Middle frontal gyrus (tissue), 1 donor: ENCODE results near the gene SLC1A2.

ENCODE experiments used
- DNase-seq: peaks from one replicate; pipeline ENCODE4 v3.0.0-alpha.2; 2015; ENCODE audit warnings: low spot score; ENCODE audit errors: extremely low spot score

Gene SLC1A2

GRCh38 chr11:35305670-35306382, 113.5 kb downstream of the SLC1A2 start:
- no peak for DNase-seq

- no peak for DNase-seq
Observed at GRCh38 chr11:35304900-35305460, 114.4 kb downstream of the SLC1A2 start.

GRCh38 chr11:35304386-35304775, 115.0 kb downstream of the SLC1A2 start:
- no peak for DNase-seq

GRCh38 chr11:35303596-35304385, 115.6 kb downstream of the SLC1A2 start:
- no peak for DNase-seq

GRCh38 chr11:35302398-35302797, 117.0 kb downstream of the SLC1A2 start:
- no peak for DNase-seq

- DNase-seq = no peak
Observed at GRCh38 chr11:35298369-35298768, 121.0 kb downstream of the SLC1A2 start.

GRCh38 chr11:35295751-35296150, 123.6 kb downstream of the SLC1A2 start:
- DNase-seq = no peak

GRCh38 chr11:35293699-35294098, 125.7 kb downstream of the SLC1A2 start:
- DNase-seq = no peak

GRCh38 chr11:35293035-35293434, 126.3 kb downstream of the SLC1A2 start:
- DNase-seq = no peak

GRCh38 chr11:35292279-35292678, 127.1 kb downstream of the SLC1A2 start:
- DNase-seq = no peak

- DNase-seq = no peak
Observed at GRCh38 chr11:35290876-35291275, 128.5 kb downstream of the SLC1A2 start.

- no peak for DNase-seq
Observed at GRCh38 chr11:35289821-35290220, 129.5 kb downstream of the SLC1A2 start.

- no peak for DNase-seq
Observed at GRCh38 chr11:35288817-35289541, 130.4 kb downstream of the SLC1A2 start.

GRCh38 chr11:35288309-35288708, 131.0 kb downstream of the SLC1A2 start:
- DNase-seq = no peak

- no peak for DNase-seq
Observed at GRCh38 chr11:35287344-35287890, 131.9 kb downstream of the SLC1A2 start.

GRCh38 chr11:35286126-35286525, 133.2 kb downstream of the SLC1A2 start:
- no peak for DNase-seq

GRCh38 chr11:35285471-35285870, 133.9 kb downstream of the SLC1A2 start:
- no peak for DNase-seq

GRCh38 chr11:35282221-35282882, 137.0 kb downstream of the SLC1A2 start:
- DNase-seq = no peak

- DNase-seq = no peak
Observed at GRCh38 chr11:35281169-35281688, 138.1 kb downstream of the SLC1A2 start.

- no peak for DNase-seq
Observed at GRCh38 chr11:35280727-35281126, 138.6 kb downstream of the SLC1A2 start.

- DNase-seq = no peak
Observed at GRCh38 chr11:35277827-35278226, 141.5 kb downstream of the SLC1A2 start.
